GM18951 (cell line): ENCODE measurements around the gene SULT6B1.
A peak's percentile ranks its signal among the peaks of the same experiment; 100 is the strongest.
"Not testable (repeated sequence)": the region's sequence is repeated elsewhere in the genome, so short reads cannot be mapped to it uniquely, and the experiment has no call there.

Experiments used
- POLR2A ChIP-seq: IDR thresholded peaks from 4 replicates; pipeline ENCODE4 v1.6.1; 2011; ENCODE audit warnings: mild to moderate bottlenecking; ENCODE audit not compliant: insufficient read length, insufficient read depth; ENCODE audit errors: extremely low read depth
- in situ Hi-C: fragments of 300-500 bp; cut with MboI; formaldehyde crosslinking; loops from one replicate; pipeline ENCODE4 v1.12.0; 2022; ENCODE audit warnings: low sequenced_read_pairs, mixed read lengths, inconsistent platforms; ENCODE audit not compliant: unreplicated experiment

Gene SULT6B1, protein sequence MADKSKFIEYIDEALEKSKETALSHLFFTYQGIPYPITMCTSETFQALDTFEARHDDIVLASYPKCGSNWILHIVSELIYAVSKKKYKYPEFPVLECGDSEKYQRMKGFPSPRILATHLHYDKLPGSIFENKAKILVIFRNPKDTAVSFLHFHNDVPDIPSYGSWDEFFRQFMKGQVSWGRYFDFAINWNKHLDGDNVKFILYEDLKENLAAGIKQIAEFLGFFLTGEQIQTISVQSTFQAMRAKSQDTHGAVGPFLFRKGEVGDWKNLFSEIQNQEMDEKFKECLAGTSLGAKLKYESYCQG

DNA sequence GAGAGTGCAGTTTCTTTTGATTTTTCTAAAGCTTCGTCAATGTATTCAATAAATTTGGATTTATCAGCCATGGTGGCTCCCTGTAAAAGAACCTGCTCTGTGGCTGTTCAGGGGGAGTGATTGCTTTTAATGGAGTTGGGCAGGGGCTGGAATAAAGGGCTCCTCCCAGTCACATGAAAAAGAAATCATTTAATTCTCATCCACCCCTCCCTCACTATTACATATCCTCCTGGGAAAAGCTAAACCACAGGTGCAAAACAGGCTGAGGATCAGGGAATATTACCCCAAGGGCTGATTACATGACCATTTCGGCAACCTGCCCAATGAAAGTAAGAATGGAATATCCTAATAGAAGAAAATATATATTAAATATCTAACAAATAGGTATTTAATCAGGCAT lies at the start of gene SULT6B1:
SULT6B1 (minus strand) TSS at position 101 of the 400 bp plus-strand sequence; CDS start at position 71, 30 bp downstream.
- TF ChIP-seq POLR2A = no peak
- in situ Hi-C loops = loop anchor here (25.0 kb wide), 1 partner anchor 699 kb away; no protein-coding TSS in a partner anchor

DNA sequence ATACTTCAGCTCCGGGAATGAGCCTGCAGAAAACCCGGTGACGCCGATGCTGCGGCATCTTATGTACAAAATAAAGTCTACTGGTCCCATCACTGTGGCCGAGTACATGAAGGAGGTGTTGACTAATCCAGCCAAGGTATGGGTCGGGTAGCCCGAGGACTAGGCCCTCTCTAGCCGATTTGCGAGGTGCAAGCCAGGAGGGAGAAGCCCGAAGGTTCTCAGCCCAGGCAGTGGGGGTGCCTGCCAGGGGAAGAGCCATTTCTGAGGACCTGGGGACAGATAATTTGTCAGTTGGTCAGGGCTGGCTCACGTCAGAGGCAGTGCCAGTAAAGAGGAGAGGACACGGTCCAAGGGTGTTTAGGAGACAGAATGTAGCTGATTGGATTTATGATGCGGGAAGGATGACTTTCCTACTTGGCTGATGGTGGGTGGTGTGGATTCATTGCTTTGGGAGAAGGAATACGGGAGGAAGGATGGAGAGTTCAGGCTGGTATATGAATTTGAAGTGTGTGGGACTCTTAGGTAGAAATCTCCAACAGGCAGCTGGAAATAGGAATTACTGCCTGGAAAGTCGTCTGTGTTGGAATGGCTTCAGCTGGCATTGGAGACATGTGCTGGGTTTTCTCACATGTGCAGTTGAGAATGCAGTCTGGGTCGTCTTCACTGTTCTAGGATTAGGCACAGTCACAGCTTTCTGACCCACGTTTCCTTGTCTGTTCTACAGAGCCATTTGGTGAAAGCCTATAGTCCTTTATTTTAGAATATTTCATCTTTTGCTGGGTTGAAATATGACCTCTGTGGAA lies 43.9 kb upstream of the SULT6B1 start:
- TF ChIP-seq POLR2A = no peak
- in situ Hi-C loops = no loop called here

DNA sequence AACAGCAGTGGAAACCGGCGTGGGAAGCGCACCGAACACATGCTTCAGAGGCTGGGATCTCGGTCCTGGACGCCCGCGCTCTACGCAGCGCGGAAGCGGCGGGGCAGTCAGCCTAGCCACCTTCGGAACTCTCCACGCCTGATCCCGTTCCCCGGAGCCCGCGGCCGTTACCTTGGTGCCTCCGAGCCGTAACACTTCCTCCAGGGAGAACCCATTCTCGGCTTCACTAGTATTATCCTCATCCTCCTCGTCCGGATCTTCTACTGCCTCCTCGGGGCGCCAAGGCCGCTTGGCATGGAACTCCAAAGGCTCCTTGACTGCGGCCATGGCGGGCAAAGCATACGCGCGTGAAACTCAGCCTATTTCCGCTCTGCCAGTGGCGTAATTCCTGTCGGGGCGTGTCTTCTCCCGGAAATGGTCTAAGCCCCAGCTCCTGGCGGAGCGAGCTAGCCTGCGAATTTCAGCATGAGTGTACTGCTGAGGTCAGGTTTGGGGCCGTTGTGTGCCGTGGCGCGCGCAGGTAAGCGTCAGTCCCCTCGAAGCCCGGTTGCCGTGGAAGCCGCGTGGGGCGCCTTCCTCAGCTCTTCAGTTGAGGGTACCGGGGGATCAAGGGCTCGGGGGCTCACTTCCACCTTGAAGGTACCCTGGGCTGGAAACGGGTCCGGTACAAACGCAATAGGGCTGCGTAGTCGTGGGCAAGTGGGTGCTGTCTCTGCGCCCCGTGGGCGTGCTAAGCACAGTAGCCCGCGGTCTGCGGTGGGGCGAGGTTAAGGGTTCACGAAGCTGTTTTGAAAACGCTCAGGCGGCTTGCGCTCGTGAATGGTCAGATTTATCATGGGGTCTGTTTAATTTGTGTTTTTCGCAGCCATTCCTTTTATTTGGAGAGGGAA lies 43.0 kb upstream of the SULT6B1 start, which contains the start of the genes CEBPZ and NDUFAF7:
CEBPZ (minus strand) TSS at position 356 of the 890 bp plus-strand sequence; CDS start at position 327, 29 bp downstream.
NDUFAF7 (plus strand) TSS at position 418 of the 890 bp plus-strand sequence; CDS start at position 466, 48 bp downstream.
- TF ChIP-seq POLR2A = peak; percentile 94
- in situ Hi-C loops = no loop called here

DNA sequence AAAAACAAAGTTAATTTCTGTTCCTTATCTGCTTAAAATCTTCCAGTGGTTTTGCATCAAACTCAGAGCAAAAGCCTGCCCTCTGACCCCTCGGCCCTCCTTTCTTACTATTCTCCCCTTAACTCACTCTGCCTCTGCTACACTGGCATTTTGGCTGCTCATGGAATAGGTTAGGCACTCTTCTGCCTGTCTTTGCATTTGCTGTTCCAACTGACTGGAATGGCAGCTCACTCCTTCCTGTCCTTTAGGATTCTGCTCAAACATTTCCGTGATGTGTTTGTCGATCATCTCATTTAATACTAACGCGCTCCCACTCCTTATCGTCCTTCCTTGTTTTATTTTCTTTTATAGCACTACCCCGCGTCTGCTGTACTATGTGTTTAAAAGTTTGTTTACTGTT lies 42.1 kb upstream of the SULT6B1 start:
- in situ Hi-C loops = no loop called here
- TF ChIP-seq POLR2A = no peak

DNA sequence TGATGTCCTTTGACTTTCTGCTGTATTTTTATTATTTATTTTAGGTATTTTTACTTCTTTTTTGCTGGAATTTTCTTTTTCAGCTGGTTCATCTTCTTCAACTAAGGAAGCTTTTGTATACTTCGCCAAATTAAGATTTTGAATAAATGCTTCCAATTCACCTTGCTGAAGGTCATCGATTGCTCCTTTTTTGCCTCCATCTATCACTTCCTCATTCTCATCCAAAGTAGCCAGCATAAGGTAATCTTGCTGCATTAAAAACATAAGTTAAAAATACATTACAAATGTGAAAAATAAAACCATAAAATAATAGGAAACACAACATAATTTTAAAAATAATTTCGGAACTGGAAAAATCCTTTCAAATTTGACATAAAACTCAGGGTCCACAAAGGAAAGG lies 40.3 kb upstream of the SULT6B1 start:
- TF ChIP-seq POLR2A = no peak
- in situ Hi-C loops = no loop called here

DNA sequence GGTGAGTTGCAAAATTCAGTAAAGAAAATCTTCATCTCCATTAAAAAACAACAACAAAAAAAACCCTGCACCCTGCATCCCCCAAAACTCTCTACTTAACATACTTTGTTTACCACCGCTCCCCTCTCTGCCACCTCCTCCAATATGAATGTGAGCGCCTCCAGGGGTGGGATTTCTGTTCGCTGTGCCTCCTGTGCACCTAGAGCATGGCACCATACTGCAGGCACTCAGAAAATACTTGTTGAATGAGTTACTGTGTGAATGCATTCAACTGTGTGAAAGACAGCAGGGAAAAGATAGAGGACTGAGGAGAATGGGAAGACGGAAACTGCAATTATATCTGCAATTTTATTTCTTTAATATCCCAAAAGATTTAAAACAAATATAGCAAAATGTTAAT lies 38.4 kb upstream of the SULT6B1 start:
- in situ Hi-C loops = no loop called here

DNA sequence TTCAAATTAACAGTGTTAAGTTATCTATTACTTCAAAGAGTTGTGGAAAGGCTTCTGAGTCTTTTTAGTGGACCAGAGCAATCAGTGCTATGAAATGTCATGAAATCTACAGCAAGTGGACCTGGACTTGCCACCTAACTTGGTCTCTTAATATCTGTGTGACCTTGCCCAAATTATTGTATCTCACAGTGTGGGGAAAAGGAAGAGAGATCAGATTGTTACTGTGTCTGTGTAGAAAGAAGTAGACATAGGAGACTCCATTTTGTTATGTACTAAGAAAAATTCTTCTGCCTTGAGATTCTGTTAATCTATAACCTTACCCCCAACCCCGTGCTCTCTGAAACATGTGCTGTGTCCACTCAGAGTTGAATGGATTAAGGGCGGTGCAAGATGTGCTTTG lies 36.7 kb upstream of the SULT6B1 start:
- in situ Hi-C loops = not testable (repeated sequence)

More for the DNA sequence above, 38.4 kb upstream of the SULT6B1 start:
- TF ChIP-seq POLR2A = no peak

DNA sequence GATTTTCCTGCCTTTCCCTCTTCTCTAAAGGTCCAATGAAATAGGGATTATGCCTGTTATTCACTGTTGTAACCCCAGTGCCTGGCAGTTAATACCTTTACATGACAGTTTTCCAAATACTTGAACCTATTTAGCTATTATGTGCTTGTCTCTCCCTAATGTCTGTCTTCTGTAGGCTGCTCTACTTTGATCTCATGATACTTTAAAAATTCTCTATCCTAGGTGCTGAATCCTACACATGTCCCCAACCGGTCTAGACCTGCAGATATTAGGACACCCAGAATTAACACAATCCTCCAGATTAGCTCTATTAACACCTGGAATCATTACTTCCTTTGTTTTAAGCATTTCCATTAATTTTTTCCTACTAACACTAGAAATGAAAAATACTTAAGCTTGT lies 35.6 kb upstream of the SULT6B1 start:
- TF ChIP-seq POLR2A = no peak
- in situ Hi-C loops = no loop called here

DNA sequence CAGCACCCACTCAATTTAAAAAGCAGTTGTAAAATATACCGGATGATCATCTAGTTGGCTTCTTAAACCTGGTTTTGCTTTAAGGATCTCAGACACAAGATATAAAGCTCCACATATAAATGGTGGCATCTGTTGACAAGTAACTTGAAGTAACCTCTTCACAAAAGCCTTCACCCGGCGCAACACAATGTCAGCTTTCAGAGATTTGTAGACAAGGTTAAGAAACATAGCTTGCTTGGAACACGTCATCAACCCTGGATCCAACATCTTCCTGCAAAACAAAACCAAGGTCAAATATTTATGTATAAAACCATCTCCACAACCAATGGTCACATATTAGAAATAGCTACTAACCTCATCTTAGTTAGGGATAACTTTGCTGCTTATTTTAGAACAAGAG lies 34.7 kb upstream of the SULT6B1 start:
- in situ Hi-C loops = no loop called here
- no peak for TF ChIP-seq POLR2A

DNA sequence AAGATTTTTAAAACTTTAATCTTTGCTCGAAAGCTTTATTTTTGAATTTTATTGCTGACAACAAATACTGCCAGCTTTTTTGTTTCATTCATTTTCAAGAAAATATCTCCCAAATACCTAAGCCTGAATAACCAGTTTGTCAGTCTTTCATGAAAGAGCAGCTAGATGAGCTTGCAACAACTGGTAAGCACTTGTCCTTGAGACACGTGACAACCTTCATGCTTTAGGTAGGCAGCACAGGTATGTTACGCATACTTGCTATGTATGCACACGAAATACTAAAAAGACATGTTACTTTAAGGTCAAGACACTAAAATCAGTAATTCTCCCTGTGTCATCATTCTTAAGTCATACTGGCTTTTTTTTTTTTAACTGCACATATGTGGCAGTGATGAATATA lies 30.6 kb upstream of the SULT6B1 start:
- TF ChIP-seq POLR2A = no peak
- in situ Hi-C loops = no loop called here

DNA sequence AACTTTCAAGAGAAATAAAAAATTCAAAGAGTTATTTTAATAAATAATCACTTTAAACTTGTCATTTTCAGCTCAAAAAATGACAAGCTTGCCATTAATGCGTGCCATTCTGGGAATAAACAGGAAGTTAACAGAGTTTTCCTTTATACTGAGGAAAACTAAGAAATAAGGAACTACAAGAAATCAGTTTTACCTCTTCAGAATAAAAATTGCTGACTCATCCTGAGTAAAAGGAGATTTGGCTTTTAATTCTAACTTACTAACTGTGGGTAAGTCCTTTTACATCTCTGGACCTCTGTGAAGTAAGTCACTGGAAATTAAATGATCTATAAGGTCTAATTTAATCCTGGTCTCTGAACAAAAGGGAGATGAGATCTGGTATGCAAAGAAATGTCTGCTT lies 26.8 kb upstream of the SULT6B1 start:
- in situ Hi-C loops = no loop called here
- TF ChIP-seq POLR2A = no peak

DNA sequence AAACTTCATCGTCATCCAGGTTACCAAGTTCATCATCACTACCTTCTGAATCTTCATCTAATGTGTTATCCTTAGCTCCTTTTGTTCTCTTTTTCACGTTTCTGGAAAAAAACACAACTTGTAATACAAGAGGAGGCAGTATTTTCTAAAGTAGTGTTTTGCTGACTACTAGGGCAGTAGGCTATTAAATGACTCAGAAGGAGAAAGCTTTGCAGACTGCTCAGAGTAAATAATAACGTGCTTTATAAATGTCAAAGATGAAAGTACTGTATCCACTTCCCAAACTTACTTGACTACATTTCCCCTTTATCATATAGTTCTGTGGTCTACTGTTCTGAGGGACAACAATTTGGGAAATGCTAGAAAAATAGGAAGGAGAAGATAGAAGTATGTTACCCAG lies 23.5 kb upstream of the SULT6B1 start:
- no peak for TF ChIP-seq POLR2A
- in situ Hi-C loops = no loop called here

DNA sequence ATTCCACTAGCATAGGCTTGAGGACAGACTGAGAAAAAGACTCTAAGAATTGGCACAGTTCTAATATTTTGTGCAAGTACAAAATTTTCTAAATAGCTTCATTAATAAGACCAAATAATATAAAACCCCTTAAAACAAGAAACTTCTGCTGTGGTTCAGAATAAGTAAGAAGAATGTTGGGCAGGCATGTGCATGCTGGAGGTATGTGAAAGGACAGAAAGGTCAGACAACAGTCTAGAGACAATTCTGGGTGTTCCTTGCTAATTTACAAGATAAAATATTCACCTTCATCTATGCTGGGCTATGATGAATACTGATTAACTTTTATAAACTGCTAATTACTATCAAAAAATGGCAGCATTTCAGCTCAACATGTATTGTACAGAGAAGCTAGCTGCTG lies 22.7 kb upstream of the SULT6B1 start:
- TF ChIP-seq POLR2A = no peak

DNA sequence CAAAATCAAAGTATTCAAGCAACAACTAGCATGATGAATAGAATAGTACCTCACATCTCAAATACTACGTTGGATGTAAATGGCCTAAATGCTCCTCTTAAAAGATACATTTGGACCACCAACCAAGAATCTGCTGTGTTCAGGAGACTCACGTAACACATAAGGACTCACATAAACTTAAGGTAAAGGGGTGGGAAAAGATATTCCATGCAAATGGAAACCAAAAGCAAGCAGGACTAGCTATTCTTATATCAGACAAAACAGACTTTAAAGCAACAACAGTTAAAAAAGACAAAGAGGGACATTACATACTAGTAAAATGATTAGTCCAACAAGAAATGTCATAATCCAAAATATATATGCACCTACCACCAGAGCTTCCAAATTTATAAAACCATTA lies 18.3 kb upstream of the SULT6B1 start:
- in situ Hi-C loops = not testable (repeated sequence)

More for the DNA sequence above, 22.7 kb upstream of the SULT6B1 start:
- in situ Hi-C loops = no loop called here
